NCI-H1417 treated with DMSO at 0.1 percent for 48 hours (cell line): ENCODE results near the gene ARL6IP1.
"Not testable (repeated sequence)": the region's sequence is repeated elsewhere in the genome, so short reads cannot be mapped to it uniquely, and the experiment has no call there.

Experiments
- DNase-seq: peaks from one replicate; lab custom pipeline; 2025; lab: John Stamatoyannopoulos, UW

The ARL6IP1 gene

DNA sequence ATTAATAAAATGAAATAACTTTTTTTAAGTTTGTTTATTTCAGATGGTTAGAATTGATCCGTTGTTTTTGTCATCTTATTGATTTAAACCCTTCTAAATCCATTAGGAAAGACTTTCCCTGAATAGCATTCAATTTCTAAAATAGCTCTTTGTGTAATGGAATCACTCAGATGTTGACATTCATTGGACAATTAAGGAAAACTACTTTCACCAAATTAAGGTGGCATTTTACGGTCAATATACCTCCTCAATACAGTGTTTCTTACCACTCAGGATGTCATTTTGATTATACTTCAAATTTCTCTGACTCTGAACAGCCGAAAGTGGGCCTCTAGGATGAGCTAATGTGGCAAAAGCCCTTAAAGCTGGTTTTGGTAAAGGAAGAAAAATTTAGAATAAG is 1.8 kb downstream of the ARL6IP1 start:
- no peak for DNase-seq

DNA sequence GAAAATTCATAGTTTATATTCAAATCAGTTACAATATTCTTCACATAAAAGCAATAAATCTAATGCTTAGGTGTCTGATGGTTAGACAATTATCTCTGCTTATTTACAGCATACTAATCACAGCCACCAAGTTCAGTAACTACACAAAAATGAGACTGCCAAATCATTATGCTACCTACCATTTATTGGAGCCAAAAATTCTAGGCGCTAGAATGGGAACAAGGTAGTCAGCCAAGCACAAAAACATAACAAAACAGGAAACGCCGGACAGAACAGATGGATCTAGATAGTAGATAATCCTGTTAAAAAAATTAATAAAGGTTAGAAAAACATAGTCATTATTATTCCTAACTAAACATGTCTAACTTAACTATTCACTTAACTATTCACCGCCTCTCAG is 3.6 kb downstream of the ARL6IP1 start:
- DNase-seq: no peak

DNA sequence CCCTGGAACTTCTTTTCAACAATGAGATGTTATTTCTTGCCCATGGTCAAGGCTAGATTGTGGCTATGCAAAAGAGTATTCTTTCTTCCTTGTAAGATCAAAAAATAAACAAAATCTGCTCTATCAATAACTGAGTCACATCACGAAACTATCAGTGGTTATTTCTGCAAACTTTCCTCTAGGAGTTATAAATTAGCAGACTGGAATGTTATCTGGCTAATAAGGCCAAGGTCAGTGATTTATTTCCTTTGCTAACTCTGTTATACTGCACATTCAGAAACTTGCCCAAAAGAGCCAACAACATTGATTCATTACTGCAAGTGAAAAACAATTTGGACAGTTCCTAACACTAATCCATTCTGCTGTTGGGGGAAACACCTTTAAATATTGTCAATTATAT is 5.0 kb downstream of the ARL6IP1 start:
- no peak for DNase-seq

DNA sequence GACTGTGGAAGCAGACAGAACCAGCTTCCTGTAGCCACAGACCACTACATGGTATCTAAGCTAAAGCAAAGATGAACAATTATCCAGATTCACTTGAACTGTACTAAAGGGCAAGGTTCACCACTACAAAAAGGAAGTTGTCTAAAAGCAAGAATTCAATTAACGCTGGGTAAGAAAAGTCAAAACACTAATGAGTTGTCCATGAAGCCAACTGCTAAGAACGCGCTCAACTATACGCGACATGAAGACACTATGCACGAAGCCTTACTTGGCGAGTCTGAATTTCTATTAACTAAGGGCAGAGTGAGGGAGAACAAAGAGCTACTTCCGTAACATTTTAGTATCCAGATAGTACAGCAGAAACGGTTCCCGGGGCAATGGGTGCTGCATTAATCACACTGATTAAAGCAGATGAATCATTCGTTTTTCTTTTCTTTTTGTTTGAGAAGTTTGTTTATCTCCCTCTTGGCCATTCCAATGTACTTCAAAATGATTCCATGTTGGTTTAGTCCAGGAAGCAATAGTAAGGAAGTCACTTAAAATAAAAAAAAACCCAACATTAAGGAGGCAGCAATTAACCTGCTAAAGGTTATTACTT is 8.4 kb downstream of the ARL6IP1 start:
- DNase-seq: no peak

DNA sequence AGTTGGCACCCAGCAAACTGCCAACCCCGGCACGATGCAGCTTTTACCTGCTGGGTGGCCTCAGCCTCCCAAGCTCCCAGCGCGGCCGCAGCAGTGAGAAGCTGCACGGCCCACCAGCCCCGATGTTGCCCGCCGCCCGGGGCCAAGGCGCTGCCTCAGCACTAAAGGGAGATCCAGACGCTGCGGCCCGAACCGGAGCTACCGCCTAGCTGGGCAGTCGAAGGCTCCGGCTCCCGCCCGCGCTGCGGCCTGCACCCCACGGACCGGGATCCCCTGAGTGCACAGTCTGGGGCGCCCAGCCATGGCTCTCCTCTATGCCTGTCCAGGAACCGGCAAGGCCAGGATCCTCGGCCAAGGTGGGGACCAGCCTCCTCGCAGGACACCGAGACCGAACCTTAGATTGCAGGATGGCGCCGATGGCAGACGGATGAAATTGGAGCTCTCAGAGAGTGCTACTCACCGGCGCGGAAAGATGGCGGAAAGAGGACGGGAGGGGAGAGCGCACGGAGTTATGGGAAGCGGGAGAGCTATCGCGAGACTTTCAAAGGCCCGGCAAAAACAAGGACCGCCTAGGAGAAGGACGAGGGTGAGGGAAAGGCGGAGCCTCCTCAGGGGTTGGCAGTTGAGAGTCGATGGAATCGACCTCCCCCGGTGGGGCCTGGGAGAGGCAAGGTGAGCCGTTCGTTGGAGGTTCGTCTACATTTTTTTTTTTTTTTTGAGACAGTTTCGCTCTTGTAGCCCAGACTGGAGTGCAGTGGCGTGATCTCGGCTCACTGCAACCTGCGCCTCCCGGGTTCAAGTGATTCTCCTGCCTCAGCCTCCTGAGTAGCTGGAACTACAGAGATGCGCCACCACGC is 11.3 kb downstream of the ARL6IP1 start, which contains the start of gene RPS15A:
Gene RPS15A (minus strand): TSS at position 485 of the 857 bp plus-strand sequence. CDS start 1,221 bp downstream, outside the sequence.
- DNase-seq: peak; percentile 81

DNA sequence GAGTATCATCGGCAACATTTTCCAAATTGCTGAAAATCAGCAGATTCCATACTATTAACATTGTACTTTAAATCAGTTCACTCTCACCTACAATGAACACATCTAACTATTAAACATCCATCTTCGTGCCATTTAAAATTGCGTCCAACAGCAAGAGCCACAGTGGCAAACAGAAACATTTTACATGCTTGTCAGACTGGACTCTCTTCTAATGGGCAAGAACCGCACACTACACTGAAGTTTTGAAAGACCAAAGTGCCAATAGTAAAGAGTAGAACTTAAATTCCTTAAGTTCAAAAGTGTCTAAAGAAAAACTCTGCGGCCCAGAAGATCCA is 11.9 kb downstream of the ARL6IP1 start:
- DNase-seq: no peak

DNA sequence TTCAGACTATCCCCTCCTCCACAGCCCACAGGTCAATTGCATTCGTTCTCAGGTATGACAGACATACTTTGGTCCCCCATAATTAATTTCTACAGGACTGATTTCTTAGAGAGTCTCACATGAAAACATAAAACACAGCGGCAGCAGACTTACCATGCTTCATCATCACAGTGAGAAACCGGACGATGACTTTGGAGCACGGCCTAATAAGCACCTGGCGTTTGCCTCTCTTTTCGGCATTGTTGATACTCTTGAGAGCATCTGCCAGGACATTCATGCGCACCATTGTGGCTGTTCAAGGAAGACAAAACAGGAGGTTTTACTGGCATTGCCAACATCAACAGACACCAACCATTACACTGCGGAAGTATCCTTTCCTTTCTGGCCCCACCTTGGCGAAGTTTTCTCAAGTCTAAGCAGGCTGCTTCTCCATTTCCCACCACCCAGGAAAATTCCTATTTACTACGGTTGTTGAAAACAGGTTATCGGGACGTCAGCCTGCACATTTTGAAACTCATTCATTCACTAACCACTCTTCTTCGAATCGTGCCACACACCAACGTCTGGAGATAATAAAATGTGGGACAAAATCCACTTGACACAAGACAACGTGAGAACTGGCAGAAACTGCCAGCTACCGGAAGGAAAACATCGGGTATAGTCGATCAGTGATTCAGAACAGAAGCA is 12.4 kb downstream of the ARL6IP1 start:
- no peak for DNase-seq

DNA sequence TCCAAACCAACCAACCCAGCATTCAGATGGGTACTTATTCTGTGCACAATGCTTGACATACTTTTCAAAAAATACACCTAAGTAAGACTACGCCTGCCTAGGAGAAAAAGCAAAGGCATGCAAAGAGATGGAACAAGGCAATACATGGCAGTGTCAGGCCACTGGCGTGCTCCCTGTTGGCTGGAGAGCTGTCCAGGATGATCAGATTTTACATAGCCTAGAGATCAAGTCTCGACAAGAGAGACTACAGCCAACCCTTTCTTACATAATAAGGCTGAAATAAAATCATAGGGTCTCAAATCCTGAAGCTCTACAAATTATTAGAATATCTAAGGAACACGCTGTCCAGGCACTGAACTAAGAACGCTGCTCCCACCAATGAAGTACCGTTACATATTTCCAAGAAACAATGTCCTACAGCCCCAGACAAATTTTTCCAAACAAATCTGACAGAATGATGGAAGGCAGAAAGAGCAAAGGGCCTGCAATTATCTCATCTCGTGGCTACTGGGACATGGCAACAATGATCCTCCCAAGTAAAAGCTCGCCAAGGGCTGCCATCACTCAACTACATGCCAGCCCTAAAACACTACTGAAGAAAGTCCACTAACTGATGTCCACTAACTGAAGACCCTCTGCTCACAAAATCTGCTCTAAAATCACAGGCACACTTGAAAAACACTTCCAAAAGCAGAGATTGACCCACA is 16.3 kb downstream of the ARL6IP1 start:
- no peak for DNase-seq

DNA sequence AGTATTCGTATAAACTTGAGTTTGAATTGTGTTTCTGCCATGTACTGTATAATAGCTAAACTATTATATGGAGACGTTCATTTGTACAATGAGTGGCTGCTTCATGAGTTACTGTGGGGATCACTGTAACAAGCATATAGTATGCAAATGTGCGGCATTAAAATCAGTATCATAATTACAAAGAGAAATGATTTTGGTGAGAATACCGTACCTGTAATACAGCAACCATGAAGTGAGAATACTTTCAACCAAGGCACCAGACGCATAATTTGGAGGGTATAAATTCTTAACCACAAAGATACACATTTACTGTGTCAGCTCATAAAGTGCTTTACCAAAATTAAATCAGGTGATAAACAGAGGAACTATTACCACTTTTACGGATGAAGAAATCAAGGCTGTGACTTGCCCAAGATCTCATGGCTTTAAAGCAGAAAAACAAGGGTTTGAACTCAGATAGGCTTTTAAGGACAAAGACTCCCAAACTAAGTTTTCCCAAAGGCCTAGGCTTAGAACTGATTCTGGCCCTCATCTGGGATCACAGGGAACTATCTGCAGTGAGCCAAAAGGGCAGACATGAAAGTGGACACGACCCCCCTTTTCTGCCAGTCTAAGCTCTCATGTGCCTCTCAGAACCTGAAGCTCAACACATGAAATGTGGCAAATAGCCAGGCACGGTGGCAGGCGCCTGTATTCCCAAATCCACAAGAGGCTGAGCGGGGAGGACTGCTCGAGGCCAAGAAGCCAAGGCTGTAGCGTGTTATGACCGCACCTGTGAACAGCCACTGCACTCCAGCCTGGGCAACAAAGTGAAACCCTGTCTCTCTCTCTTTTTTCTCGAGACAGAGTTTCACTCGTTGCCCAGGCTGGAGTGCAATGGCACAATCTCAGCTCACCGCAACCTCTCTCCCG is 17.7 kb downstream of the ARL6IP1 start:
- DNase-seq: no peak

DNA sequence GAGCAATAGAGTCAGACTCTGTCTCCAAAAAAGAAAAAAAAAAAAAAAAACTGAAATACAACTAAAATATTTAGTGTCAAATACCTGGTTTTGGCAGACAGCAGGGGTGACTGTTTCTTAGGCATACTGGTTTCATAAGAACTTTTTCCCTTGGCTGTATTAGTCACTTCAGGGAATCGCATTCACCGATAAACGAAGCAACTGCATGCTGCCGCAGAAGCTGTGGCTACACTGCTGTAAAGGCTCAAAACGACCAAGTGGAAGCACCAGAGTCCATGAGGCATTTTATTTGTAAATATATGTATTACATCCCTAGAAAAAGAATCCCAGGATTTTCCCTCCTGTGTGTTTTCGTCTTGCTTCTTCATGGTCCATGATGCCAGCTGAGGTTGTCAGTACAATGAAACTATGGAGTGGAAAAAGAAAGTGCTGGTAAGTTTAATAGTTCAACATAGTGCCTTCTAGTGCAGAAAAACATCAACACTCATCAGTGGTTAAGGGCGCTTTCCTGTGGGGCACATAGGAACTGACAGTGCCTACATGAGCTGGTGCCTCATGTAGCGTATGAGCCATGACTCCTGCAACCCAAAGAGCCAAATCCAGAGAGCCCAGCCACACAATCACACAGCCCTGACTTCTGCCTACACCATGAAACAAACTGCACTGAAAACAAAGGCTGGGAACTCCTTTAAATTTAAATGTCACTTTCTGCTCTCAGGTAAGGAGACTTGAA is 18.5 kb downstream of the ARL6IP1 start:
- no peak for DNase-seq

DNA sequence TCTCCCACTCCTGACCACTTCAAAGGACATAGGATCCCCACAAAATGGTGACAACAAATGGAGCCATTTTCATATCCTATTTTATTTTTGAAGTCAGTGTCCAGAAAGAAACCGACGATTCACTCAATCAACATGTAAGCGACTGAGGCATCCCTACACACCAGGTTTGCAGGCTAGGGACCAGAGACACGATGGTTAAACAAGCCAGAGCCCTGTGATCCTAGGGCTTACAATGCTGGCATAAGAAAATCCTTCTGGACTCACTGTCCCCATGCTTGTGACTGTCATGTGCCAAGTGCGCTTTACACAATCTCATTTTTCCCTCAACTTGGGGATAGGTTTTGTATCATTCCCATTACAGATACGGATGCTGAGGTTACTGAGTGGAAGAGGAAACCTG is 20.1 kb downstream of the ARL6IP1 start:
- DNase-seq: not testable (repeated sequence)

DNA sequence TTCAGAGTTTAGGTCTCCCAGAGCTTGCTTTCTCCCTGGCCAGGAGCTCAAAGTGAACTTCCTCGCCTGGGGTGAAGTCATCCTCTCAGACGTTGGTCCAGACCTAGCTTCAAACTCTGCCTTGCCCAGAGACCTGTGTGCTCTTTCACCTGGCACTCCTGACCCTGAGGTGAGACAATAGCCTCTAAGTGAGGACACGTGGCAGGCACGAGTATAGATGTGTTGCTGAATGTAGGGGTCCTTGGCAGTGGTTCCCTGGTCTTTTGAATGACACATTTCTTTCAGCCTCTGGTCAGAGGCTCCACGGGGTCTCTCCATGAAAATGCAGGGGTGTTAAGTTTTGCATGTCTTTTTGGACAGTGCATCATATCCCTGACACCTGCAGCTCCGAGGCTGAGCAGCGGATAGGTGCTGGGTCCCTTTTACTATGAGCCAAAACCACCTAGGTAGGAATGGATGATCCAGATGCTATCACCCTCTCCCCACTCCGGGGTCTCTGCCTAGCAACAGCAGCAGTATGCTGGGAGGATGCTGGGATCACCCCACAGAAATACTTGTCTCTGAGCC is 20.8 kb downstream of the ARL6IP1 start:
- not testable (repeated sequence) for DNase-seq

DNA sequence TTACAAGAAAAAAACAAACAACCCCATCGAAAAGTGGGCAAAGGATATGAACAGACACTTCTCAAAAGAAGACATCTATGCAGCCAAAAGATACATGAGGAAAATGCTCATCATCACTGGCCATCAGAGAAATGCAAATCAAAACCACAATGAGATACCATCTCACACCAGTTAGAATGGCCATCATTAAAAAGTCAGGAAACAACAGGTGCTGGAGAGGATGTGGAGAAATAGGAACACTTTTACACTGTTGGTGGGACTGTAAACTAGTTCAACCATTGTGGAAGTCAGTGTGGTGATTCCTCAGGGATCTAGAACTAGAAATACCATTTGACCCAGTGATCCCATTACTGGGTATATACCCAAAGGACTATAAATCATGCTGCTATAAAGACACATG is 23.7 kb downstream of the ARL6IP1 start:
- DNase-seq: not testable (repeated sequence)

DNA sequence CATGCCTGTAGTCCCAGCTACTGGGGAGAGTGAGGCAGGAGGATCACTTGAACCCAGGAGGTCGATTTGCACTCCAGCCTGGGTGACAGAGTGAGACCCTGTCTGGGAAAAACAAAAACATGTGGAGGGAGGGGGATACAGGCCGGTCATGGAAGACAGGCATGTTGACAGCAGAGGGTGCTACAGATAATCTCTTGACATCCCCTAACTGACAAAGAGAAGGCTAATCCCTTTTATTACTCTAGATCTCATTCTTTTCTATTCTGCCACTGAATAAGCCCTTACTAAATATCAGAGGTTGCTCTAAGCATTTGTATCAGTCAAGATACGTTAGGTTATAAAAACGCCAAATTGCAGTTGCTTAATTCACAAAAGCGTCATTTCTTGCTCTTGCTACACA is 25.0 kb downstream of the ARL6IP1 start:
- DNase-seq: not testable (repeated sequence)

DNA sequence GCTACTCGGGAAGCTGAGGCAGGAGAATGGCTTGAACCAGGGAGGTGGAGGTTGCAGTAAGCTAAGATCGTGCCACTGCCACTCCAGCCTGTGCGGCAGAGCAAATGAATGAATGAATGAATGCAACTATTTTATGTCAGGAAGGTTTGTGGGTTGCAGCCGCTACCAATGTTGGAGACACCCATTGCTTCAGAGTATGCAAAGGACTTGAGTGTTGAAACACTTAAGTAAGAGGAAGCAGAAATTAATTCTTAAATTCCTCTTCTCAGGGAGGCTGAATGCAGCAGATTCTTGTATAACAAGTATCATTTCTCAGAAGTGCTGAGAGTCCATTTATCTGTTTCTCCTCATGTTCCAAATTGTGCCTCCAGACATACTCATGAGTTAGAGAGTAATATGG is 26.7 kb downstream of the ARL6IP1 start:
- not testable (repeated sequence) for DNase-seq

DNA sequence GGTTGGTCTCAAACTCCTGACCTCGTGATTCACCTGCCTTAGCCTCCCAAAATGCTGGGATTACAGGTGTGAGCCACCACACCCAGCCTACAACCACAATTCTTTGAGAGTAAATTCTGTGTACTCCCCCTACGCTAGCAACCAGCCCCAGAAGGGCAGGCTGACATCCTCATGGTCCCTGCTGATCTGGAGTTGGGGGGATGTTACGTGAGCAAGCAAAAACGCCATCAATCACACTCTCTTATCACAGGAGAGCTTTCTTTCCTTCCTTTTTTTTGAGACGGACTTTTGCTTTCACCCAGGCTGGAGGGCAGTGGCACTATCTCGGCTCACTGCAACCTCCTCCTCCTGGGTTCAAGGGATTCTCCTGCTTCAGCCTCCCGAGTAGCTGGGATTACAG is 29.2 kb downstream of the ARL6IP1 start:
- DNase-seq: not testable (repeated sequence)

DNA sequence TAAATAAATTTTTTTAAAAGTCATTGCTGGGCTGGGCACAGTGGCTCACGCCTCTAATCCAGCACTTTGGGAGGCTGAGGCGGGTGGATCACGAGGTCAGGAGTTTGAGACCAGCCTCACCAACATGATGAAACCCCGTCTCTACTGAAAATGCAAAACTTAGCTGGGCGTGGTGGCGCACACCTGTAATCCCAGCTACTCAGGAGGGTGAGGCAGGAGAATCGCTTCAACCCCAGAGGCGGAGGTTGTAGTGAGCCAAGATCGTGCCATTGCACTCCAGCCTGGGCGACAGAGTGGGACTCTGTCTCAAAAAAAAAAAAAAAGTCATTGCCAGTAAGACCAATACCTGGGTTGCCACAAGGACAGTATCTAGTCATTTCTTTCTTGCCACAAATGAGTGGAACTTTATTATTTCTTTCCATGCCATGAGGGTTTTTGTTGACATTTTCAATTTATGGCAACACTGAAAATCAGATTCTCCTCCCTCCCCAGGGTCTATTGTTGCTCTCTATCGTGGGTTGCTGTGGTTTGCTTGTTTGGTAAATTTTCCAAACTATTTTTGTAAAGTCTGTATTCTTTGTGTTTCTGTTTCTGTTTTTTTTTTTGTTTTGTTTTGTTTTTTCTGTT is 30.9 kb downstream of the ARL6IP1 start:
- not testable (repeated sequence) for DNase-seq

DNA sequence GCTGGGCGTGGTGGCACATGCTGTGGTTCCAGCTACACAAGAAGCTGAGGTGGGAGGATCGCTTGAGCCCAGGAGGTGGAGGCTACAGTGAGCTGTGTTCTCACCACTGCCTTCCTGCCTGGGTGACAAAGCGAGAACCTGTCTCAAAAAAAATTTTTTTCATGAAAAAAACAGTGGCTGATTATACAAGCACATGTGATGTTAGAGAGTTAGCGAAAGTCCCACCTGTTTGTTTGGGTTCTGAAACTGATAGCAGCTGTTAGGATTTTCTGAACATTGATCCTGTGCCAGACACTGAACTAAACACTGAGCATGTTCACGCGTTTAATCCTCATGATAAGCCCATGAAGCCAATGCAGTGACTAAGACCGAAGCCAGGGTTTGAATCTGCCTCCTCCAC is 34.1 kb downstream of the ARL6IP1 start:
- not testable (repeated sequence) for DNase-seq

DNA sequence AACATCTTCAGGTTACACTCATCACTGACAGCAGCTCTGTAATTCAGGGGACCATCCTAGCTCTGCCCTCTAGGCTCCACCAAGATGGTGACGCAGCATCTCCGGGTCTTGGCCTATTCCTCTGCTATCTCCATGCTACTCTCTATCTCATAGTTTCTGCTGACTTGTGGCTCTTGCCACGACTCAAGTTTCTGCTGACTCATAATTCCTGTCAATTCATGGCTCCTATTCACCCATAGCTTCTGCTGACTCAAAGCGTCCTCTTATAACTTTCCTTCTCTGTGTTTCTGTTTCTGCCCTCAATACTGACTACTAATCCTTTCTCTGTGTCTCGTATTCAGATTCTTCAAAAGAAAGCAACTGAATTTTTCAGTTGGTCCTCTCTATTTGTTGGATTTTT is 38.6 kb downstream of the ARL6IP1 start:
- DNase-seq: not testable (repeated sequence)
